H9 (cell line): ENCODE measurements around the gene FBXO28. TPM values are rescaled to one million over a fixed set of nuclear protein-coding genes. Genes with fewer than 3 reads are reported as not detected.

Experiments
- DNase-seq: peaks from one replicate; pipeline ENCODE4 v3.0.0-alpha.2; 2017
- H2AFZ ChIP-seq: one replicate; pipeline ENCODE4 v1.6.1; 2013; ENCODE audit warnings: mild to moderate bottlenecking, low read length, control low read depth, moderate library complexity
- H2AK5ac ChIP-seq: 2 replicates; pipeline ENCODE4 v1.6.1; 2013; ENCODE audit warnings: low read length, control low read depth, mixed read lengths; ENCODE audit not compliant: insufficient read length
- H2BK120ac ChIP-seq: one replicate; pipeline ENCODE4 v1.6.1; 2013; ENCODE audit warnings: low read depth, mild to moderate bottlenecking, low read length, control low read depth, inconsistent platforms; ENCODE audit not compliant: poor library complexity, severe bottlenecking
- H2BK12ac ChIP-seq: 2 replicates; pipeline ENCODE4 v1.6.1; 2013; ENCODE audit warnings: low read length, control low read depth, mixed read lengths, low read depth; ENCODE audit not compliant: insufficient read length
- H2BK15ac ChIP-seq: 2 replicates; pipeline ENCODE4 v1.6.1; 2013; ENCODE audit warnings: low read depth, low read length, control low read depth
- H2BK20ac ChIP-seq: one replicate; pipeline ENCODE4 v1.6.1; 2013; ENCODE audit warnings: low read depth, mild to moderate bottlenecking, low read length, control low read depth, inconsistent platforms; ENCODE audit not compliant: poor library complexity, severe bottlenecking
- H2BK5ac ChIP-seq: 2 replicates; pipeline ENCODE4 v1.6.1; 2013; ENCODE audit warnings: low read length, control low read depth, mixed read lengths; ENCODE audit not compliant: insufficient read length
- H3K14ac ChIP-seq: 2 replicates; pipeline ENCODE4 v1.6.1; 2013; ENCODE audit warnings: low read length, control low read depth; ENCODE audit not compliant: insufficient read depth
- H3K18ac ChIP-seq: 2 replicates; pipeline ENCODE4 v1.6.1; 2013; ENCODE audit warnings: low read depth, mild to moderate bottlenecking, mixed read lengths, low read length, control low read depth; ENCODE audit not compliant: insufficient read length
- H3K23ac ChIP-seq: 2 replicates; pipeline ENCODE4 v1.6.1; 2013; ENCODE audit warnings: low read length, control low read depth, mixed read lengths, low read depth; ENCODE audit not compliant: insufficient read length
- H3K23me2 ChIP-seq: 2 replicates; pipeline ENCODE4 v1.6.1; 2013; ENCODE audit warnings: low read depth, mild to moderate bottlenecking, mixed read lengths, low read length, control low read depth; ENCODE audit not compliant: insufficient read length, poor library complexity, severe bottlenecking
- H3K27ac ChIP-seq: 2 replicates; pipeline ENCODE4 v1.5.1; 2013; ENCODE audit warnings: low read length, control low read depth, mixed read lengths, low read depth; ENCODE audit not compliant: insufficient read length
- H3K27me3 ChIP-seq: 2 replicates; pipeline ENCODE4 v1.6.1; 2013; ENCODE audit warnings: low read length, control low read depth, inconsistent platforms; ENCODE audit not compliant: insufficient read depth
- H3K4ac ChIP-seq: 2 replicates; pipeline ENCODE4 v1.6.1; 2013; ENCODE audit warnings: low read depth, mild to moderate bottlenecking, control low read depth, inconsistent platforms, low read length, moderate library complexity
- H3K4me1 ChIP-seq: 2 replicates; pipeline ENCODE4 v1.6.1; 2013; ENCODE audit warnings: low read length, control low read depth, inconsistent platforms; ENCODE audit not compliant: insufficient read depth
- H3K4me2 ChIP-seq: 2 replicates; pipeline ENCODE4 v1.6.1; 2013; ENCODE audit warnings: low read length, control low read depth, mixed read lengths; ENCODE audit not compliant: insufficient read length, insufficient read depth
- H3K56ac ChIP-seq: 2 replicates; pipeline ENCODE4 v1.6.1; 2013; ENCODE audit warnings: low read depth, mild to moderate bottlenecking, mixed read lengths, low read length, control low read depth; ENCODE audit not compliant: insufficient read length
- H3K79me1 ChIP-seq: 2 replicates; pipeline ENCODE4 v1.6.1; 2013; ENCODE audit warnings: low read depth, mild to moderate bottlenecking, moderate library complexity, low read length, control low read depth, inconsistent platforms; ENCODE audit not compliant: insufficient read depth, poor library complexity, severe bottlenecking
- H3K79me2 ChIP-seq: 2 replicates; pipeline ENCODE4 v1.6.1; 2013; ENCODE audit warnings: low read length, control low read depth, inconsistent platforms; ENCODE audit not compliant: insufficient read depth
- H3K9ac ChIP-seq: 2 replicates; pipeline ENCODE4 v1.6.1; 2013; ENCODE audit warnings: low read length, control low read depth, mixed read lengths; ENCODE audit not compliant: insufficient read length; ENCODE audit errors: extremely low read depth
- H3K9me3 ChIP-seq: one replicate; pipeline ENCODE4 v1.6.1; 2013; ENCODE audit warnings: low read depth, low read length, inconsistent platforms; ENCODE audit not compliant: control insufficient read depth
- H3T11ph ChIP-seq: one replicate; pipeline ENCODE4 v1.6.1; 2013; ENCODE audit warnings: mild to moderate bottlenecking, low read length, control low read depth, inconsistent platforms
- H4K20me1 ChIP-seq: one replicate; pipeline ENCODE4 v1.6.1; 2013; ENCODE audit not compliant: control insufficient read depth, insufficient read length, insufficient read depth
- H4K5ac ChIP-seq: 2 replicates; pipeline ENCODE4 v1.6.1; 2013; ENCODE audit warnings: low read depth, mild to moderate bottlenecking, mixed read lengths, low read length, control low read depth; ENCODE audit not compliant: insufficient read length
- H4K8ac ChIP-seq: replicated peaks from 2 replicates; pipeline ENCODE4 v1.6.1; 2013; ENCODE audit warnings: low read length, control low read depth, mixed read lengths, low read depth; ENCODE audit not compliant: insufficient read length
- H4K91ac ChIP-seq: 2 replicates; pipeline ENCODE4 v1.6.1; 2013; ENCODE audit warnings: low read depth, mild to moderate bottlenecking, moderate library complexity, mixed read lengths, low read length, control low read depth; ENCODE audit not compliant: insufficient read length
- H3K27ac Mint-ChIP-seq, 3 experiments: 2 replicates in 2 of 3; 3 replicates in 1 of 3; pipeline ENCODE4 v1.8.0; 2020 to 2021; ENCODE audit warnings: mixed read lengths in 3 of 3, mild to moderate bottlenecking in 1 of 3, moderate library complexity in 1 of 3
- H3K27me3 Mint-ChIP-seq: 2 replicates; pipeline ENCODE4 v1.8.0; 2021; ENCODE audit warnings: low read depth, mild to moderate bottlenecking, moderate library complexity, mixed read lengths
- H3K36me3 Mint-ChIP-seq, 3 experiments: 2 replicates in 2 of 3; 3 replicates in 1 of 3; pipeline ENCODE4 v1.8.0; 2020 to 2021; ENCODE audit warnings: low read depth in 3 of 3, mixed read lengths in 3 of 3; ENCODE audit not compliant: insufficient read depth in 1 of 3
- H3K4me1 Mint-ChIP-seq, 2 experiments: 2 replicates each; pipeline ENCODE4 v1.8.0; 2020; ENCODE audit warnings: mixed read lengths in 2 of 2
- H3K4me3 Mint-ChIP-seq, 2 experiments: 2 replicates in 1 of 2; 3 replicates in 1 of 2; pipeline ENCODE4 v1.8.0; 2020 to 2021; ENCODE audit warnings: mild to moderate bottlenecking in 2 of 2, mixed read lengths in 2 of 2, moderate library complexity in 1 of 2
- H3K9me3 Mint-ChIP-seq, 2 experiments: 2 replicates in 1 of 2; 3 replicates in 1 of 2; pipeline ENCODE4 v1.8.0; 2020; ENCODE audit warnings: mild to moderate bottlenecking in 2 of 2, mixed read lengths in 2 of 2, moderate library complexity in 1 of 2
- total RNA-seq: library from RNA; stranded (reverse); gene quantifications from 2 replicates; pipeline ENCODE4 v1.2.1, GENCODE V29; 2021
- TF ChIP-seq, protein P1 (sequence below): fragments of 200-600 bp; sonication (generic); conservative IDR thresholded peaks from 3 replicates; pipeline ENCODE4 v1.8.0; 2021; ENCODE audit warnings: antibody characterized with exemption, mild to moderate bottlenecking

FBXO28 gene
- total RNA-seq, 1 experiment from 2014 or later = 55.0 TPM

- H3K9me3 Mint-ChIP-seq = no peaks in the 10 kb centered on the region; a peak in 1 of 5 replicates
- H3K4me3 Mint-ChIP-seq = no peak overlapping the region
- Histone ChIP-seq H2BK12ac (no peak overlapping the region), H2BK5ac (no peak overlapping the region), H3K79me2 (peaks cover 3% of the 10 kb centered on the region; the same call in 1 of the 2 replicates), H2BK15ac (no peak overlapping the region), H3K23ac (no peak overlapping the region), H3K9me3 (no peaks in the 10 kb centered on the region), H3K14ac (no peak overlapping the region), H4K5ac (no peak overlapping the region), H3K27me3 (no peaks in the 10 kb centered on the region), H4K8ac (no peak overlapping the region), H3K23me2 (no peaks in the 10 kb centered on the region), H3K56ac (no peak overlapping the region), H2AK5ac (no peak overlapping the region), H3K4me2 (no peak overlapping the region), H3K4ac (no peak overlapping the region), H3K9ac (no peak overlapping the region), H3K18ac (no peak overlapping the region), H3T11ph (no peak overlapping the region), H2BK20ac (no peak overlapping the region), H4K20me1 (no peaks in the 10 kb centered on the region), H3K27ac (no peak overlapping the region), H3K4me1 (no peaks in the 10 kb centered on the region), H3K79me1 (peaks cover 11% of the 10 kb centered on the region), H2AFZ (no peak overlapping the region), H4K91ac (no peak overlapping the region), H2BK120ac (no peak overlapping the region)
- no peak for DNase-seq
- H3K27ac Mint-ChIP-seq = no peak overlapping the region
- H3K36me3 Mint-ChIP-seq = peaks cover 31 to 65% (median 53%) of the 10 kb centered on the region in 3 experiments; a peak in 6 of 7 replicates
- TF ChIP-seq, protein P1, sequence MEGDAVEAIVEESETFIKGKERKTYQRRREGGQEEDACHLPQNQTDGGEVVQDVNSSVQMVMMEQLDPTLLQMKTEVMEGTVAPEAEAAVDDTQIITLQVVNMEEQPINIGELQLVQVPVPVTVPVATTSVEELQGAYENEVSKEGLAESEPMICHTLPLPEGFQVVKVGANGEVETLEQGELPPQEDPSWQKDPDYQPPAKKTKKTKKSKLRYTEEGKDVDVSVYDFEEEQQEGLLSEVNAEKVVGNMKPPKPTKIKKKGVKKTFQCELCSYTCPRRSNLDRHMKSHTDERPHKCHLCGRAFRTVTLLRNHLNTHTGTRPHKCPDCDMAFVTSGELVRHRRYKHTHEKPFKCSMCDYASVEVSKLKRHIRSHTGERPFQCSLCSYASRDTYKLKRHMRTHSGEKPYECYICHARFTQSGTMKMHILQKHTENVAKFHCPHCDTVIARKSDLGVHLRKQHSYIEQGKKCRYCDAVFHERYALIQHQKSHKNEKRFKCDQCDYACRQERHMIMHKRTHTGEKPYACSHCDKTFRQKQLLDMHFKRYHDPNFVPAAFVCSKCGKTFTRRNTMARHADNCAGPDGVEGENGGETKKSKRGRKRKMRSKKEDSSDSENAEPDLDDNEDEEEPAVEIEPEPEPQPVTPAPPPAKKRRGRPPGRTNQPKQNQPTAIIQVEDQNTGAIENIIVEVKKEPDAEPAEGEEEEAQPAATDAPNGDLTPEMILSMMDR = no peak
- no peaks in the 10 kb centered on the region for H3K27me3 Mint-ChIP-seq
- H3K4me1 Mint-ChIP-seq = no peaks in the 10 kb centered on the region
Observed at GRCh38 chr1:224131253-224131652, 17.3 kb downstream of the FBXO28 start.
